DND-41 (cell line): ENCODE data around the gene ACOX3.

Experiments used
- ATAC-seq: fragments of 200-7000 bp; cut with Tn5 transposase; 3 replicates; pipeline ENCODE4 v1.9.1; 2021; ENCODE audit warnings: low read depth; ENCODE audit not compliant: insufficient read depth
- DNase-seq: peaks from one replicate; pipeline ENCODE4 v3.0.0-alpha.2; 2020
- H2AFZ ChIP-seq: 2 replicates; pipeline ENCODE4 v1.6.0; 2012; ENCODE audit warnings: low read depth, low read length
- H3K27ac ChIP-seq: 2 replicates; pipeline ENCODE4 v1.5.1; 2012; ENCODE audit warnings: low read length, inconsistent platforms
- H3K27me3 ChIP-seq: fragments of 200-600 bp; sonication (generic); 2 replicates; pipeline ENCODE4 v1.6.0; 2012; ENCODE audit warnings: low read length, mild to moderate bottlenecking, inconsistent platforms; ENCODE audit not compliant: insufficient read depth, poor library complexity
- H3K36me3 ChIP-seq: 2 replicates; pipeline ENCODE4 v1.5.1; 2012; ENCODE audit warnings: low read length, inconsistent platforms; ENCODE audit not compliant: insufficient read depth
- H3K4me1 ChIP-seq: 2 replicates; pipeline ENCODE4 v1.5.1; 2012; ENCODE audit warnings: mild to moderate bottlenecking, low read length; ENCODE audit not compliant: insufficient read depth
- H3K4me2 ChIP-seq: 2 replicates; pipeline ENCODE4 v1.6.0; 2012; ENCODE audit warnings: mild to moderate bottlenecking, moderate library complexity, low read length, inconsistent platforms; ENCODE audit not compliant: insufficient read depth
- H3K4me3 ChIP-seq, 2 experiments: fragments of 200-600 bp in 1 of 2; shearing (Covaris generic) in 1 of 2; 2 replicates each; pipeline ENCODE4 v1.5.1; 2012 to 2016; ENCODE audit warnings: inconsistent platforms in 2 of 2, low read length in 2 of 2, mild to moderate bottlenecking in 2 of 2, low read depth in 1 of 2, moderate library complexity in 1 of 2
- H3K79me2 ChIP-seq: 2 replicates; pipeline ENCODE4 v1.6.0; 2012; ENCODE audit warnings: low read length, inconsistent platforms; ENCODE audit not compliant: insufficient read depth
- H3K9ac ChIP-seq: 2 replicates; pipeline ENCODE4 v1.6.0; 2012; ENCODE audit warnings: low read depth, mild to moderate bottlenecking, inconsistent platforms, low read length, moderate library complexity
- H3K9me3 ChIP-seq: 2 replicates; pipeline ENCODE4 v1.5.1; 2012; ENCODE audit warnings: low read length, moderate library complexity, mild to moderate bottlenecking, inconsistent platforms; ENCODE audit not compliant: insufficient read depth, severe bottlenecking
- H4K20me1 ChIP-seq: 2 replicates; pipeline ENCODE4 v1.6.0; 2012; ENCODE audit warnings: low read length; ENCODE audit not compliant: insufficient read depth
- CTCF ChIP-seq: IDR thresholded peaks from 2 replicates; pipeline ENCODE4 v1.5.1; 2012; ENCODE audit warnings: borderline replicate concordance, low read length, moderate library complexity, mild to moderate bottlenecking; ENCODE audit not compliant: poor library complexity, severe bottlenecking; ENCODE audit errors: extremely low read depth
- EZH2 ChIP-seq: IDR thresholded peaks from 3 replicates; pipeline ENCODE4 v1.6.1; 2012; ENCODE audit warnings: borderline replicate concordance, low read depth, mild to moderate bottlenecking, moderate library complexity, low read length, inconsistent platforms; ENCODE audit not compliant: severe bottlenecking

ACOX3 gene

GRCh38 chr4:8328866-8329559 lies 111.5 kb downstream of the ACOX3 start:
- Histone ChIP-seq H3K27me3 (no peaks in the 10 kb centered on the region), H3K9me3 (no peaks in the 10 kb centered on the region), H3K4me1 (no peaks in the 10 kb centered on the region), H4K20me1 (no peaks in the 10 kb centered on the region), H2AFZ (no peak overlapping the region), H3K4me3 (no peak overlapping the region), H3K4me2 (no peak overlapping the region), H3K36me3 (no peaks in the 10 kb centered on the region), H3K79me2 (no peaks in the 10 kb centered on the region), H3K27ac (no peak overlapping the region), H3K9ac (no peak overlapping the region)
- ATAC-seq (no peak), DNase-seq (no peak)
- TF ChIP-seq CTCF (no peak), EZH2 (no peak)

- Histone ChIP-seq H3K79me2 (no peaks in the 10 kb centered on the region), H3K36me3 (no peaks in the 10 kb centered on the region), H4K20me1 (no peaks in the 10 kb centered on the region), H3K27me3 (no peaks in the 10 kb centered on the region), H3K9ac (no peak overlapping the region), H3K9me3 (no peaks in the 10 kb centered on the region), H3K4me2 (no peak overlapping the region), H3K4me1 (no peaks in the 10 kb centered on the region), H2AFZ (no peak overlapping the region), H3K27ac (no peak overlapping the region), H3K4me3 (no peak overlapping the region)
- DNase-seq (no peak), ATAC-seq (no peak)
- no peak for TF ChIP-seq CTCF
- TF ChIP-seq EZH2: no peak
Measured at GRCh38 chr4:8328456-8328855, 112.1 kb downstream of the ACOX3 start.

GRCh38 chr4:8326206-8326605 lies 114.3 kb downstream of the ACOX3 start:
- Histone ChIP-seq H3K36me3 (no peaks in the 10 kb centered on the region), H4K20me1 (no peaks in the 10 kb centered on the region), H3K27ac (no peak overlapping the region), H2AFZ (no peak overlapping the region), H3K27me3 (no peaks in the 10 kb centered on the region), H3K4me3 (no peak overlapping the region), H3K9me3 (no peaks in the 10 kb centered on the region), H3K9ac (no peak overlapping the region), H3K4me2 (no peak overlapping the region), H3K4me1 (no peaks in the 10 kb centered on the region), H3K79me2 (no peaks in the 10 kb centered on the region)
- DNase-seq: no peak
- TF ChIP-seq CTCF: no peak
- no peak for TF ChIP-seq EZH2
- ATAC-seq: no peak
